ENCODE results near the gene ZNF316. TPM values are rescaled to one million over a fixed set of nuclear protein-coding genes. Genes with fewer than 3 reads are reported as not detected.

The ZNF316 gene
- total RNA-seq, 1 donor from 2014 or later, result 16.3 TPM

- Histone ChIP-seq H3K36me3 (ENCODE audit: control insufficient read depth, insufficient read depth, low read length) (peaks cover 17% of the 10 kb centered on the region), H3K4me3 (ENCODE audit: low read depth, low read length) (no peak overlapping the region), H3K27me3 (ENCODE audit: control insufficient read depth, insufficient read depth, low read length) (no peaks in the 10 kb centered on the region)
- FAIRE-seq (no peak), DNase-seq (ENCODE audit: low read depth) (no peak)
- TF ChIP-seq CTCF (IDR thresholded peaks at IDR 0.05; ENCODE audit: insufficient read depth, low read length, severe bottlenecking), result no peak
These were observed 13.0 kb downstream of the ZNF316 start for GRCh38 chr7:6650086-6650485.

DNA sequence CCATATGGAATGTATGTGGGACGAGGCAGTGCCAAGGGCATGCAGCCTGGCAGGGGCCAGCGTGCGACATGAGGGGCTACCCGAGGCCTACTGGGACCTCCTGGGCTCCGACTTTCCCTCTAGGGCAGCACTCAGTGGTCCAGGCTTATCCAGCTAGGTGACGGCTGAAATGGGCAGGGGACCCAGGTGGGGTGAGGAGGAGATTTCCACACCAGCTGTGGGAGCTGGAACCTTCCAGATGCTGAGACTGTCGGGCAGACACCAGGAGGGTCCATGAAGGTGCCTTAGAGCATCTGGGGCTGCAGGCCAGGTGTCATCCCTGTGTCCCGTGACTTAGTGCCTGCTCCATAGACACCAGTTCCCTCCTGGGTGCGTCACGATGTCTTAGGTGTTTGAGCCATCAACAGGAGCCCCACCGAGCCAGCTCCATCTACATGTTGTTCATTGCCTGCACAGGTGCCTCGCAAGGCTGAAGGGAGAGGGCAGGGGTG lies 13.4 kb downstream of the ZNF316 start:
- peaks cover 17% of the 10 kb centered on the region for H3K36me3 ChIP-seq (ENCODE audit: control insufficient read depth, insufficient read depth, low read length)
- TF ChIP-seq CTCF (IDR thresholded peaks at IDR 0.05; ENCODE audit: insufficient read depth, low read length, severe bottlenecking), result no peak
- H3K27me3 ChIP-seq (ENCODE audit: control insufficient read depth, insufficient read depth, low read length), result no peaks in the 10 kb centered on the region
- FAIRE-seq, result no peak
- no peak overlapping the region for H3K4me3 ChIP-seq (ENCODE audit: low read depth, low read length)
- DNase-seq (ENCODE audit: low read depth), result no peak

DNA sequence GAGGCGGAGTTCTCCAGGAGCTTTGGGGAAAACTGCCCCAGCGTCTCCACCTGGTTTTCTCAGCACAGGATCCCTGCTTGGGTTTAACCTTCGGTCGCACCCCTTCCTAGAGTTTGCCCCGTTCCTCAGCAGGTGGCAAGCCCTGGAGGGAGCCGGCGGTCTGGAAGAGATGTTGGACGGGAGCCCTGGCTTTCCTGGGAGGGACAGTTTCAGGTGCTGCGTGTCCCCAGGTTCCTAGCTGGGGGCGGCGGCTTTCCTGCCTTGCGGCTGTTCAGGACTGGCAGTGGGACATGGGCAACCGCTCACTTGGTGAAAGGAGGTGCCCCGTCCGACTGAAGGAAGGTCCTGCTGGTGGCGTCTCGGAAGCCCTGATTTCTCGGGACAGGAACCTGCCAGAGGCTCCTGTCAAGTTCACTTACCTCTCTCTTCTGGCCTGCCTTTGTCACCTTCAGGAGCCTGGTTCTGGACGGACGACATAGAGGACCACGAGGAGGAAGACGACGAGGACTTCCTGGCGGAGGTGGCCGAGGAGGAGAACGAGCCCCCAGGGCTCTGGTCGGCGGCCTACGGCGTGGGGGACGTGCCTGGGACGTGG lies 14.8 kb downstream of the ZNF316 start:
- TF ChIP-seq CTCF (IDR thresholded peaks at IDR 0.05; ENCODE audit: insufficient read depth, low read length, severe bottlenecking), result no peak
- DNase-seq (ENCODE audit: low read depth) (no peak), FAIRE-seq (no peak)
- Histone ChIP-seq H3K4me3 (ENCODE audit: low read depth, low read length) (no peak overlapping the region), H3K36me3 (ENCODE audit: control insufficient read depth, insufficient read depth, low read length) (peaks cover 14% of the 10 kb centered on the region), H3K27me3 (ENCODE audit: control insufficient read depth, insufficient read depth, low read length) (no peaks in the 10 kb centered on the region)

DNA sequence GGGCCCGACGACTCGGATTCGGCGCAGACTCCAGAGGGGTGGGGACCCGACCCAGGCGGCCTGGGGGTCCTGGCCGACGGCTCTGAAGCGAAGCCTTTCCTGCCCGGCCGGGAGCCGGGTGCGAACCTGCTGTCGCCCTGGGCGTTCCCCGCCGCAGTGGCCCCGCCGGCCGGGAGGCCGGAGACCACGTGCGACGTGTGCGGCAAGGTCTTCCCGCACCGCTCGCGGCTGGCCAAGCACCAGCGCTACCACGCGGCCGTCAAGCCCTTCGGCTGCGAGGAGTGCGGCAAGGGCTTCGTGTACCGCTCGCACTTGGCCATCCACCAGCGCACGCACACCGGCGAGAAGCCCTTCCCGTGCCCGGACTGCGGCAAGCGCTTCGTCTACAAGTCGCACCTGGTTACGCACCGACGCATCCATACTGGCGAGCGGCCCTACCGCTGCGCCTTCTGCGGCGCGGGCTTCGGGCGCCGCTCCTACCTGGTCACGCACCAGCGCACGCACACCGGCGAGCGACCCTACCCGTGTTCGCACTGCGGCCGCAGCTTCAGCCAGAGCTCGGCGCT lies 15.4 kb downstream of the ZNF316 start:
- peaks cover 13% of the 10 kb centered on the region for H3K36me3 ChIP-seq (ENCODE audit: control insufficient read depth, insufficient read depth, low read length)
- FAIRE-seq, result no peak
- TF ChIP-seq CTCF (IDR thresholded peaks at IDR 0.05; ENCODE audit: insufficient read depth, low read length, severe bottlenecking), result no peak

DNA sequence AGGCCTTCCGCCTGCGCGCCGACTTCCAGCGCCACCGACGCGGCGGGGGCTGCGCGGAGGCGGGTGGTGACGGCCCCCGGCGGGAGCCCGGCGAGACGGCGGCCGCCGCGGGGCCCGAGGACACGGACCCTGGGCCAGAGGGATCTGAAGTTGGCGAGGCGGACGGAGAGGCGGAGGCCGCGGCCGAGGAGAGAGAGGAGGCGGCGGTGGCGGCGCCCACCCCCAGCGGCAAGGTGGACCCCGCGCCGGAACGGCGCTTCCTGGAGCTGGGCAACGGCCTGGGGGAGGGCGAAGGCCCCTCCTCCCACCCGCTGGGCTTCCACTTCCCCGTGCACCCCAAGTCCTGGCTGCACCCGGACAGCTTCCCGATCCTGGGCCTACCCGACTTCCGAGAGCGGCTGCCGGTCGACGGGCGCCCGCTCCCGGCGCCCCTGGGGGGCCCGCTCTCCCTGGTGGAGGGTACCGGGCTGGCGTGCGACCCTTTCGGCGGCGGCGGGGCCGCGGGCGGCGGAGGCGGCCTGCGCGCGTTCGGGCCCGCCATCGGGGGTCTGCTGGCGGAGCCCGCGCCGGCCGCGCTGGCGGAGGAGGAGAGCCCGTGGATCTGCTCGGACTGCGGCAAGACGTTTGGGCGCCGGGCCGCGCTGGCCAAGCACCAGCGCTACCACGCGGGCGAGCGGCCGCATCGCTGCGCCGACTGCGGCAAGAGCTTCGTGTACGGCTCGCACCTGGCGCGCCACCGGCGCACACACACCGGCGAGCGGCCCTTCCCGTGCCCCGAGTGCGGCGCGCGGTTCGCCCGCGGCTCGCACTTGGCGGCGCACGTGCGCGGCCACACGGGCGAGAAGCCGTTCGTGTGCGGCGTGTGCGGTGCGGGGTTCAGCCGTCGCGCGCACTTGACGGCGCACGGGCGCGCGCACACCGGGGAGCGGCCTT lies 16.2 kb downstream of the ZNF316 start:
- no peak for FAIRE-seq
- H3K36me3 ChIP-seq (ENCODE audit: control insufficient read depth, insufficient read depth, low read length), result peaks cover 13% of the 10 kb centered on the region
- no peak overlapping the region for H3K4me3 ChIP-seq (ENCODE audit: low read depth, low read length)
- no peak for TF ChIP-seq CTCF (IDR thresholded peaks at IDR 0.05; ENCODE audit: insufficient read depth, low read length, severe bottlenecking)
- DNase-seq (ENCODE audit: low read depth), result no peak
- H3K27me3 ChIP-seq (ENCODE audit: control insufficient read depth, insufficient read depth, low read length), result no peaks in the 10 kb centered on the region

More for the DNA sequence above, 15.4 kb downstream of the ZNF316 start:
- H3K27me3 ChIP-seq (ENCODE audit: control insufficient read depth, insufficient read depth, low read length), result no peaks in the 10 kb centered on the region
- no peak for DNase-seq (ENCODE audit: low read depth)
- no peak overlapping the region for H3K4me3 ChIP-seq (ENCODE audit: low read depth, low read length)
